NCI-H146 treated with DMSO at 0.1 percent for 48 hours (cell line): Measurements from ENCODE around the gene ATP9A.
"Not testable (repeated sequence)": the region's sequence is repeated elsewhere in the genome, so short reads cannot be mapped to it uniquely, and the experiment has no call there.

Experiments used
- DNase-seq: peaks from one replicate; lab custom pipeline; 2025; ENCODE audit not compliant: unreplicated experiment; lab: John Stamatoyannopoulos, UW

Gene ATP9A

DNA sequence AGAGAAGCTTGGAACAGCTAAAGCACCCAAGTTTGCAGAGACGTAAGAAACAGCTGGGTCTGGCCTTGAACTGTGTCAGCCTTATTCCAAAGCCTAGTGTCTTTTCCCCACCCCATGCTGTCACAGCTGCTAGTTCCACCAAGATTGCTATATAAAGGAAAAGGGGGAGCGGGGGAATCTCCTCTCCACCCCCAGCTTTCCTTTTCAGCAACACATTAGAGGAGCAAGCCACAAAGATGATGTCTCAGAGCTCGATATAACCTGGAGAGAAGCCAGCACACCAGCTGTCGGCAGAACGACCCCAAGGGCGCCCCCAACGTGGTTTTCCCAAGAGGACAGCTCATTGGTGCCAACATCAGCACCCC lies 36.5 kb downstream of the ATP9A start:
- DNase-seq = no peak

DNA sequence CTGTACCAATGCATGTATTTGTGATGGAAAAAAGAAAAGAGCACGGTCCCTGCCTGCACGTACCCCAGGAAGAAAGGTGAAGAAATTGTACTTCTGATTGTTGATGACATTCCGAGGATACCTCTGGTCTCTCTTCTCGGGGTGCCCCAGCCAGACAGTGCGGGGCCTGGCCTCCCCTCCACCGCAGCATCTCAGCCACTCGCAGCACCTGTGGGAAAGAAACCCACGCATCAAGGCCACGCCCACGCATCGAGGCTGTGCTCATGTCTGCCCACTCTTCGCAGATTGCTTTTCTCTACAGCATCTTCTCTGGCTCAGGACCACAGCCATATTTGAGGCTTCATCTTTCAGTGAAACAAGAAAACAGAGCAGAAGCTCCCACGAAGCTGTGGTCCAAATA lies 38.4 kb downstream of the ATP9A start:
- no peak for DNase-seq

DNA sequence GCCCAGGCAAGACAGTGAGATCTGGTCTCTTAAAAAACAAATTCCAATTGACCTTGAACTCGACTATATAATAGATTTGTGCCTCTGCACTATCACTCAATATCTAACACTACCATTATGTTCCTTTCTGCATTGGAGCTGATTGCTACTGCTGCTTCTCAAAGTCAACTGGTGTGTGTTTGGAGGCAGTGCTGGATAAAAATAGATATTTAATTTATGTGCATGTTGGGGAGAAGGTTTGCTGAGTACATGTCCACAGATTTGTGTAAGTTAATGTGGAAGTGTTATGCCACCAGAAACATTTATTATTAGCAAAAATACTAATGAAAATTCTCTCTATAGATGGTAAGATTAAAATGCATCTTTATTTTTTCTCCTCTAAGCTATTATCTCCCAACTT lies 39.5 kb downstream of the ATP9A start:
- DNase-seq = no peak

DNA sequence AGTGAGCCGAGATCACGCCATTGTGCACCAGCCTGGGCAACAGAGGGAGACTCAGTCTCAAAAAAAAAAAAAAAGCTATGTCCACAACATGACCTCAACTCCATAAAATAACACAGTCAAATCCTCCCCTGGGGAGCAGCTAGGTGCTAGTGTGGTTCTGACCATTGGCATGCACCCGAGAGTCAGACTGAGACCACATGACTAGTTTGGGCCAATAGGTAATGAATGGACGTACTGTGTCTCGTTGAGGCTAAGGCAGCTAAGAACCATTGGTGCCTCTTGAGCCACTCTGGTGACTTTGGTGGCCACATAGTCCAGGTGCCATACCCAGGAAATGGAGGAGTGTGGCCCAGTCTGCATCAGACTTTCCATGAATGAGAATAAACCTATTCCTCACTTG lies 40.3 kb downstream of the ATP9A start:
- no peak for DNase-seq

DNA sequence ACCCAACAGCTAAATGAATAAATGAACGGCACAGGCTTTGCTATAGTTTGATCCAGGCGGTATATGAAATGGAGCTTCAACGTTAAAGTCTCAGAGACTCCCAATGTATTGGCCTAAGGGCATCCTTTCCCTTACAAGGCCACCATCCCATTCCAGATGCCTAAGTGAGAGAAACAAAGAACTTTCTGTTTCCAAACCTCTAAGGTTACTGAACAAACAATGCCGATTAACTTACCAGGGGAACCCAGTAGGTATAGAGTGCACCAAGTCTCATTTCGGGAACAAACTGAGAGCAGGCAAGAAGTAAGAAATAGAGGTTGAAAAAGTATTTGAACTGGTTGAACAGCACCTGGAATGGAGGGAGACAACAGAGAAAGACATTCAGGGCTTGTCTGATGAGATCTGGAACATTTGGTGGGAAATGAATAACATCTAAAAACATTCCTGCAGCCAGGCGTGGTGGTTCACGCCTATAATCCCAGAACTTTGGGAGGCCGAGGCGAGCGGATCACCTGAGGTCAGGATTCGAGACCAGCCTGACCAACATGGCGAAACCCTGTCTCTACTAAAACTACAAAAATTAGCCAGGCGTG lies 42.5 kb downstream of the ATP9A start:
- DNase-seq = peak; percentile 19

DNA sequence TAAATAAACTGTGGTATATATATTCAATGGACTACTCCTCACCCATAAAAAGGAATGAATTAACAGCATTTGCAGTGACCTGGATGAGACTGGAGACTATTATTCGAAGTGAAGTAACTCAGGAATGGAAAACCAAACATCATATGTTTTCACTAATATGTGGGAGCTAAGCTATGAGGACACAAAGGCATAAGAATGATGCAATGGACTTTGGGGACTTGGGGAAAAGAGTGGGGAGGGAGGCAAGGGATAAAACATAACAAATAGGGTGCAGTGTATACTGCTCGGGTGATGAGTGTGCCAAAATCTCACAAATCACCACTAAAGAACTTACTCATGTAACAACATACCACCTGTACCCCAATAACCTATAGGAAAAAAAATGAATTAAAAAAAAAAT lies 45.2 kb downstream of the ATP9A start:
- not testable (repeated sequence) for DNase-seq

DNA sequence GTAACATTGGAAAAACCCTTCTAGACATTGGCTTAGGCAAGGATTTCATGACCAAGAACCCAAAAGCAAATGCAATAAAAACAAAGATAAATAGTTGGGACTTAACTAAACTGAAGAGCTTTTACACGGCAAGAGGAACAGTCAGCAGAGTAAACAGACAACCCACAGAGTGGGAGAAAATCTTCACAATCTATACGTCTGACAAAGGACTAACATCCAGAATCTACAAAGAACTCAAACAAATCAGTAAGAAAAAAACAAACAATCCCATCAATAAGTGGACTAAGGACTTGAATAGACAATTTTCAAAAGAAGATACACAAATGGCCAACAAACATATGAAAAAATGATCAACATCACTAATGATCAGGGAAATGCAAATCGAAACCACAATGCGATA lies 45.9 kb downstream of the ATP9A start:
- DNase-seq = not testable (repeated sequence)

DNA sequence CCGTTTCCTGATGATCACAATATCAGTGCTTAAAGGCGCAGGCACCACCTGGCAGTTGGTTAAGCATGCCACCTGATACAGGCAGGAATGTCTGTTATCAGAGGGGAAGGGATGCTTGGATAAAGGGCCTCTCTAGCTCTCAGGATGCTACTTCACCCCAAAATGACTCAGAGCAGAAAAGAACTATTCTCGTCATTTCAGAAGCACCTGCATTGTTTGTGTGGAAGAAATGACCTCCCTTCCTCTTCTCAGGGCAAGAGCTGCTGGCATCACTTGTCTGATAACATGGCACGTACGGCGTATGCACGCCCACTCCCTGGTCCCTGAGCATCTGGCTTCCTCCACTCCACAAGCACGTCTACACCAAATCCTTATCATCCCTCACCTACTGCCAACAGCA lies 47.3 kb downstream of the ATP9A start:
- no peak for DNase-seq

DNA sequence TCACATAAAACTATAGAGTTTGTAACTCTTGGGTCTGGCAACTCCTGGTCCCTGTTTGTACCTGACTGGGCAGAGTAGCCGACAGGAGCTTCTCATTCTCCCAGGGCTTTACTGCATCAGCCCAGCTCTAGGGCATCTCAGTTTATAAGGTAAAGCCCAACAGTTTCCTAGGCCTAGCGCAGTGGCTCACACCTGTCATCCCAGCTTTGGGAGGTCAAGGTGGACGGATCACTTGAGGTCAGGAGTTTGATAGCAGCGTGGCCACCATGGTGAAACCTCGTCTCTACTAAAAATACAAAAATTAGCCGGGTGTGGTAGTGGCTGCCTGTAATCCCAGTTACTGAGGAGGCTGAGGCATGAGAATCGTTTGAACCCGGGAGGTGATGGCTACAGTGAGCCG lies 47.8 kb downstream of the ATP9A start:
- DNase-seq = no peak

DNA sequence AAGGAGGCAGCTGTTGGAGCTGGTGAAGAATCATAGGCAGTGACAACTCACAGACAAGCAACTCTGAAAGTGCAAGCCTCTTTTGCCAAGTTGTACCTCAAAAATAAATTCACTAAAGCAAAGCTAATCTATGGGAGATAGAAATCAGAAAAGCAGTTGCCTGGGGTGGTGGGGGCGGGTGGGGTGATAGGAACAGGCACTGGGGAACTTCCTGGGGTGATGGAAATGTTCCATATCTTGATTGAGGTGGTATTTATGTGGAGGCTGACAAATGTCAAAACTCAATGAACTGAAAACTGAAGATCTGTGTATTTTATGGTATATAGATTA lies 52.4 kb downstream of the ATP9A start:
- no peak for DNase-seq

DNA sequence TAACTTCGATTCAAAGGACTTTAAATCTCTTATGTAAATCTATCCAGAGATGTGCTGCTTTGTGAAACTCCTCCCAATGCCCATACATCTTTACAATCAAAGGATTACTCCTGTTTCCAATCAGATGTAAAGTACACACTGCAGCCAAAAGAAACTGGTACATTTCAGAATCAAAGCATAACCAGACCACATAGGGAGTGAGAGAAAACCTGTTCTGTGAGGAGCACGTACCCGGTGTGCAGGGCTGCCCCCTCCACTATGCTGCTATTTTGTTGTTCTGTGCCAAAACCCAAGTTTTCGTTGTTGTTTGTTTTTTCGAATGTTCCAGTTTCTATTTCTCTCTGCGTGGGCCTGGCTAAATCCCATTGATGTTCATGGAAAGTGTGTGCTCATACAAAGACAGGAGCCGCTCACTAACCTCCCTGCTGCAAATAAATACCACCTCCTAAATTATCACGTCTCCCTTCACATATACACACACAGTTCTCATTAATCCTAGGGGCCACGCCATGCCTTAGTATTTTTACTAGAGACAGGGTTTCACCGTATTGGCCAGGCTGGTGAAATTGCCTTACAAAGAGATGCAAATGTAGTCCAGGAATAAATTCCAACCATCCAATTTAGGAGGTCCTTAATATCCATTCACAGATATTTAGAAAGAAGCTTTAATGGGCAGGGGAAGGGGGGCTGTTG lies 52.9 kb downstream of the ATP9A start:
- DNase-seq = no peak

DNA sequence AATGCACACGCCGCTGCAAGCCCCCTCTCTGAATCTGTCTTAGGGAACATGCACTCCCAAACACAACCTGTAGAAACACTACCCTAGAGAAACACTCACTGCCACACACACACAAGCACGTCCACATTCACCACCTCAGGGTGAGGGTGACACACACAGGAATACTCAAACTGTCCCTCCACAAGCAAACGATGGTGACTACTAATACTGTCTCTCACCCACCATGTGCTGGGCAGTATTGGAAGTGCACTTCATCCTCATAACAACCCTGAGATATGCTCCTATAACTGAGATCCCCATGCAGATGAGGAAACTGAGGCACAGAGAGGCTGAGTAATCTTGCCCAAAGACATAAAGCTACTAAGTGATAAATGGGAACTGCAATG lies 55.0 kb downstream of the ATP9A start:
- no peak for DNase-seq

DNA sequence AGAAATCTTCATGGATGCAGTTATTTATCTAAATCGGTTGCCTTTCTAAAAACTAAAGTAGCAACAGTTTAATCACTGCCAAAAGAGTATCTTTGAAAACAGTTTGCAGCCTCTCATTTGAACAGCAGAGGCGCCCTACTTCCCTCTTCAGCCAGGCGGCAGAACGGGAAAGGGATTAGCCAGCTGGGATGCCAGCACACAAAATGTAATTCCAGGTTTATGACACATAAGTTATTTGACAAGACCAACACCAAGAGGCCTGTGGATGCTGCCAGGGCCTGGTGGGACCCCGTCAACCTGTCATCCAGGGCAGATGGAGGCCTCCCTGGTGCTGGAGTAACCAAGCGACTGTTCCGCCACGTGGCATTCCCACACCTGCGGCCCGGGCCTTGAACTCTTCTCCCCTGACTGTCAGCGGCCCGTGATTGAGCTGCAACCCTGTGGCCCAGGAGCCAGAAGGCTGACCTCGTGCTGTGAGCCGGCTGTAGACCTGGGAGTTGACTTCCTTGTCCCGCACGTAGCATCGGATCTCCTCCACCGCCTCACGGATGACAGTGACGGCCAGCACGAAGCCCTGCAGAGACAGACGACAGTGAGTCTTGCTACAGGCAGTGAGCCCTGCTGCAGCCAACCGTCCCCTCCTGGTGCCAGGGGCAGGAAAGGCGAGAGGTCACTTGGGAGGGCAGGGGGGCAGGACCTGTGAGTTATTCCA lies 55.5 kb downstream of the ATP9A start:
- no peak for DNase-seq

DNA sequence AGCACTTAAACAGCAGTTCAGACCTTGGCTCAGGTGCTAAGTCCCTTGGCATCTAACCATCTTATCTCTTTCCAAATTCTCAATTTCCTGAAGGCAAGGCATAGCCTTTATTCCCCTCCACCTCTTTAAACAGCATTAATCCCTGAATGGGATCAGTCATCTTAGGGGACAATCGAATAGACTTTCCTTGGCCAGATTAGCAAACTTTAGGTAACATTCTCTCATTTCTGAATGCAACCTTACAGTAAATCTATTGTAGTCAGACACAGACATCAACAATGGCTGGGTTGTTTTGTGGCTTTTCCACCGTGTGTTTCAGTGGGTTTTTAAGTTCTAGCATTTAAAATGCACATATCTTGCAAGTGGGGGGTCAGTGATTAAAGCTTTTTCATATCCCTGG lies 56.8 kb downstream of the ATP9A start:
- DNase-seq = no peak

DNA sequence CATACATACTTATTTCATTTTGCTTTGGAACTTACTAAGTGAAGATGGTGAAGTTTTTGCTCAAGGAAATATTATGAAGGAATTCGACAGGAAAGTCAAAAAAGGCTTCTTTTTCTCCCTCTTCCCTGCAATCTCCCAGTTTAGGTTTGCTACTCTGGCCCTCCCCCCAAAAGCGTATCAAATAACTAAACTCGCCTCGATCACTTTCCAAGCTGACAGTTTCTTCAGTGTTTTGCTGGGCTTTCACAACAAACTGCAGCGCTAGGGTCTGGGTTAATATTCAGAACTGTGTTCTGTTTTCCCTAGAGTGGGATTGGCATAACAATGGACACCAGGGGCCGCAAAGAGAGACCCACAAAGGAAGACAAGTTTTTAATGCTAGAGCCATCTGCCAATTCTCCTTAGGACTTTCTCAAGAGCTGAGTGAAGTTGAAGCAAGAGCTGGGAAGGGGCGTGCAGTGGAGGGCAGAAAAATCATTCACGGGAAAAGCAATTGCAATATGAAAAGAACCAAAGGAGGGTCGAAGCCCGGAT lies 57.8 kb downstream of the ATP9A start:
- DNase-seq = no peak

DNA sequence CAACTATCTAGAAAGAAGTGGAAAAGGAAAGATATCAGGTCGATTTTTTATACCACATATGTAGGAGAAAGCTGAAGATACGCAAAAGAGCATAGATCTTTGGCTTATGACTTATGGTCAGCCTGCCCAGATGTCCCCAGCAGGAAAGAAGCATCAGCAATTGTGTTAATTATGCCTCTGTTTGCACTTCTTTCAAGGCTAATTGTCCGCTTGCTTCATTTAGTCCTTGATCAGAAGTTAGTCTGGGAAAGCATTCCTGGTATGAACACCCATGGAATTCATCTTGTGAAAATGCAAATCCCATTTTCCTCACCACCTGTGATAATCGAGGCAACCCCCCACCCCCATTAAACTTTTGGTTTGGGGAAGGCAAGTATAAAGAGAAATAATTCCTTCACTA lies 62.8 kb downstream of the ATP9A start:
- DNase-seq = peak; percentile 67

DNA sequence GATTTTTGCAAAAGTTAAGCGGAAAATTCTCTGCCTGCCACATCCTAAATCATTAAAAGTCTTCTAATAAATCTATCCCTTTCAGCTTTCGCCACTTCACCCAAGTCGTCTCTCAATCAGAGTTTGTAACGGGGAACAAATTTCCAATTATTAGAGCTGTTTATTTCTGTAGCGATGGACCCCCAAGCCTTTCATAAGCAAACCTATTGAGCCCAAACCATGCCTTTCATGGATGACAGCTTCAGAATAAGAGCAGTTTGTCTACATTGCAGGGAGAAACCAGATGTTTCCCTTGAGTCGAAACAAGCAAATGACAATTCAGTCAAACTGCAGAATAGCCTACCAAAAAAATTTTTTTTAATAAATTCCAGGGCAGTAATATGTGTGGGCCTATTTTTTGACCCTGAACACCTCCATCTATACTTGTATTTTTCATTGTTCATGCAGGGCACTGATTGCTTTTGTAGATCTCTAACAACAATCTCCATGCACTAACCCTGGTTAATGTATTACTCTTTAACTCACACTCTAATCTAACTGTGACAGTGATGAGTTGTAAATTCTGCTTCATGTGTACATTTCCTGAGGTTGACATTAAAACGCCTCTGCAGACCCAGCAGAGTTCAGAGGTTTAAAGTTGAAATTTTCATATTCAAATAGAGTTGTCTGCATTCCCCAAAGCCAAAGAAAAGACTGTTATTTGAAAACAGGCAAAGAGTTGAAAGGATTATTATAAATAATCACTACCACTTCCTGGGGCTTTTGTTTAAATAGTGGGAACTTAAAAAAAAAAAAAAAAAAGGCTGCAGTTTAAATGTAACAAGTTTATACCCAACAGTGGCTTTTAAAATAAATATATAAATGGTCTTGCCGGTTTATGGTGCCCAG lies 64.5 kb downstream of the ATP9A start:
- no peak for DNase-seq

DNA sequence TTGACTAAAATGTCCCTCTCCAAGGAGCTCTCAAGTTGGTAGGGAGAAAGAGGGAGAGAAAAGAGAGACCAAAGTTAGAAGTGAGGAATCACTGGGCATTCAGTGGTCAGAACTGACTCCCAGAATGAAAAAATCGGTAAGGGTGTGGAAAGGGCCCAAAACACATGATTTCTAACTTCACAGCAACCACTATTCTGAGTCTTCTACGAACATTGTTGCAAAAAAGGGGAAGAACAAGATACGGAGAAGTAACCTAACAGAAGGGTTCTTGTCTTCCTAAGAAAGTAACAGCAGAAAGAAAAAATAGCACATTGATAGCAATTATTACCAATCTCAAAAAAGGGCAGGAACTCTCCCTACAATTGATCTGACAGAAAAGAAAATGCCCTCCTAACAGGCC lies 65.6 kb downstream of the ATP9A start:
- DNase-seq = no peak

DNA sequence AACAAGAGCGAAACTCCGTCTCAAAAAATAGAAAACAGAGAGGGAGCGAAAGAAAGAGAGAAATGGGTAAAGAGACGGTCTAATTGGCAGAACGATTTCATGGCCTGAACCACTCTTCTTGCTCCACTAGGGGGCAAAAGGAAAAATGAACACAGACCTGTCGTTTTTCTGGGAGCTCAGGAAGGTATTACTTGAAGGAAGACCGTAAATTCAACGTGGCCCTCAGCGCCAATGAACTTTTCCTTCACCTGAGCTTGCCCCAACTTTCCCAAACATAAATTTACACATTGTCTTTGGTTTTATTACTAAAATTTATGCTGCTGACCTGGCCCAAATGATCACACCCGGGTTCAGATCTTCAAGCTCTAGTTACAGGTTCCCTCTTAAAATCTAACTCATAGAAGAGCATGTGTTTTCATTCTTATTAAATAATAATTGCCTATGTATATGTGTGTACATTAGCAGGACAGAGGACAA lies 67.3 kb downstream of the ATP9A start:
- peak; percentile 21 for DNase-seq

DNA sequence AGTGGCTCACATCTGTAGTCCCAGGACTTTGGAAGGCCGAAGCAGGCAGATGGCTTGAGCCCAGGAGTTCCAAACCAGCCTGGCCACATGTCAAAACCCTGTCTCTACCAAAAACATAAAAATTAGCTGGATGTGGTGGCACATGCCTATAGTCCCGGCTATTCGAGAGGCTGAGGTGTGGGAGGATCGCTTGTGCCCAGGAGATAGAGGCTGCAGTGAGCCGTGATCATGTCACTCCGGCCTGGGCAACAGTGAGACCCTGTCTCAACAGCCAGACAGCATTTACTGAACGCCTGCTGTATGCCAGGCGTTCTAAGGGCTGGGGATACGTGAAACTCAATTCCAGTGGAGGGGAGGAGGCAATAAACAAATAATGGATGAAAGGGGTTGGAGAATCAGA lies 69.9 kb downstream of the ATP9A start:
- DNase-seq = no peak

DNA sequence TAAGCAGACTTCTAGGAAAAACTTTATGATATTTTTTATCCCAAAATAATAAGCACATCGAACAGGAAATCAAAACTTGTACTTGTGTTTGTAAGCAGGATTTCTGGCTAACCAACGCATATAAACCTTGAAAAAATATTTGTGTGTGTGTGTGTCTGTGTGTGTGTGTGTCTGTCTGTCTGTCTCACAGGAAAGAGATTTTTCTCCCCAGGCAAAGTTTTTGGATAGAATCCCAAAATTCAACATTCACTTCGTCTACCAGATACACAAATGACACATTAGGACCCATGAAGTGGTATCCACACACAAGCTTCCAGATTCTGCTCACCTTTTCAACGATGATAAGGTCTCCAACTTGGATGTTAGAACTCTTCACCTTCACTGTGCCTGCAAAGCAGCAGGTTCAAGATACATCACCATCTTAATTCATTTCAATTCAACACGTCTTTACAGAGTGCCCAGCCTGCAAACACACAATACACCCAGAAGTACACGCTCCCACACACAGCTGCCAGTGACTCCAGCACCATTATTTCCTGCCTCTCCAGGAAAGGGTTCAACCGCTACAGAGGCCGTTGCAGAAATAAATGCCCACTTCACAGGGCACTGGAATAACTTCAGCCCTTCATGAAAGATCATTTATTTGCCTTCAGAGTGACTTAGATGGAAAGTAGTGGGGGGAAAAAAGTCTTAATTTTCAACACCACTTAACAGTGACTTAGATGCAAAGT lies 70.9 kb downstream of the ATP9A start:
- no peak for DNase-seq
